ENCODE measurements around the gene P2RX2.

P2RX2 gene

DNA sequence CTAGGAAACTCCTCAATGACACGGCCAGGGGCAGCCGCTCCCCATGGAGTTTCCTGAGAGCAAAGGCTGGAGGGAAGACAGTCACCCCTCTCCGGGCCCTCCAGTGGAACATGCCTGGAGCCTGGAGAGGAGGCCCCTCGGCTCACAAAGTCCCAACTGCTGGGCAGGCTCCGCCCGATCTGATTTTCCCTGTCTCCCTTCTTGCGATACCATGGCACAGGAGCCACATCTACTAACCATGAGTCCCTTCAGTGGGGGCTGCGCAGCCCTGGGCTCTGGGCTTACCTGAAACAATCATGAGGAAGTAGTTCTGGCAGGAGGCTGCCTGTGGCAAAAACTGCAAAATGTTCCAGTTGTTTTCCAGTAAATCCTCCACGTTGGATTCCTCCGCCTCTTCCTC is 15.3 kb downstream of the P2RX2 start:
- in situ Hi-C loops (cut with HindIII; ENCODE audit: low sequenced_read_pairs): no loop called here

DNA sequence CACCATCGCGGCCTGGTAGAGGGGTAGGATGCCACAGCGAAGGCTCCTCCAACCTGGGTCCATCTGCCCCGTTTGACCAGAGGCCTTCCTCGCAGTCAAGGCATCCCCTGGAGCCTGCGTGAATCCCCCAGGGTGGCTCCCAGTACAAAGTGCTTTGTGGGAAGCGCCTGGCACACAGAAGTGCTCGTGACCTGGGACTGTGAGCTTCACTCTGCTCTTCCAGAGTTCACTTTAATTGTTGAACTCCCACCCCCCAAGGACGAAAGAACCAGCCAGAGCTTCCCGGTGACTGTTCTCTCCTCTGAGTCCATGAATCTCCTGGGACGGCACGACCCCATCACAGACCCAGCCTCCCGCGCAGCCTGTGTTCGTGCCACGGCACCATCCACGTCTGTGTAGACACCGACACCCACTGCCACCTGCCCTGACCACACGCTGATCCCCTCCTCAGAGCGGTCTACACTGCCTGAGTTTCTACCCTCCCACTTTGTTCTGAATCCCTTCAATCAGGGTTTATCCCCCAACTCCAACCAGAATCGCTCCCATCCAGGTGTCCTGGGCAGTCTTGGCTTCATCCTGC is 15.9 kb downstream of the P2RX2 start:
- in situ Hi-C loops (cut with HindIII; ENCODE audit: low sequenced_read_pairs): no loop called here

DNA sequence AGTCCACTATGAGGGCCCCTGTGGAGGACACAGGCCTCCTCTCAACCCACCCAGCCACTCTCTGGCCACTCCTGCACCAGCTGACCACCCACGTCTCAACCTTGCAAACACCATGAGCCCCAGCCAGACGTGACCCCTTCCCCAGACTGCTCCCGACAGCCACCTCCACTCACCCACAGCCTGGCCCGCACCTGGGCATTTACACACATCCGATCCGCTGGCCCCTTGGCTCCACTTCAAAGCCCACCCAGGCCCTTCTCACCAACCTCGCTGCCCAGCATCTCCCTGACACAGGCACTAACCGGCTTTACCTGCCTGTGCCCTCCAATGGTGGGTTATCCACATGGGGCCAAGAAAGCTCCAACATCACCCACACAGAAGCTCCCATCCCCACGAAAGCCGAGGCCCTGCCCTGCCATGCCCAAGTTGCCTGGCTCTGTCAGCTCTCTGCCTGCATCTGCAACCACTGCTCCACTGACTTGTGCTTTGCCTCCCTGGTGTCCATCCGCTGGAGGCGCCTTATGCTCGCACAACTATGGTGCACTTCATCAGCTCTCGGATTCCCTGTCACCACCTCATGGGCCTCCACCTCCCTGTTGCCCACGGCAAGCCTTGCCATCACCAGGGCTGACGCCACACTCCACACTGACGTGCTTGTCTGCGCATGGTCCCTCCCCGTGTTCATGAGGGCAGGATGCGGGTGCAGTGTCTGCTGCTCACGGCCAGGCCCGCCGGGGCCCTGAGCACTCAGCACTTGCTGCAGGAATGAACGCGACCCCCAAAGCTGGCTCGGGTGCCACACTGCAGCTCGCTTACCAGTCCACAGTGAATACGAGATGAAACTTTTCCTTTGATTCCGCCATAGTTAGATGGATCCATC is 16.7 kb downstream of the P2RX2 start:
- in situ Hi-C loops (cut with HindIII; ENCODE audit: low sequenced_read_pairs): no loop called here

DNA sequence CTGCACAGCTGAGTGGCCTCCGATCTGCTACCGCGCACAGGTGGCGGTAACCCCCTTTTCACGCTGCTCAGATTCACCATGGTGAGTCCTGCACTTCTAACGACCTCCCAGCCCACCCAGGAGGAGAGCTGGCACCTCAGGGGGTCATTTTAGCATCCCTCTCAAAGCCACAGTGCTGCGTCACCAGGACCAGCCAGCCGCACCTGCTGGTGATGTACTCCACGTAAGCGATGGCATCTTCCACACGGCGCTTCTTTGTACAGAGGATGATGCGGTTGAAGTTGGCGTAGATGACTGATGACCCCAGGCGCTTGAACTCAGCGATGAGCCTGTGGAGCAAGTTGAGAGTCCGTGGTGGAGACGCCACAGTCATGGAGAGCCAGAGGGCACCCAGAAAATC is 19.2 kb downstream of the P2RX2 start:
- in situ Hi-C loops (cut with HindIII; ENCODE audit: low sequenced_read_pairs): no loop called here

DNA sequence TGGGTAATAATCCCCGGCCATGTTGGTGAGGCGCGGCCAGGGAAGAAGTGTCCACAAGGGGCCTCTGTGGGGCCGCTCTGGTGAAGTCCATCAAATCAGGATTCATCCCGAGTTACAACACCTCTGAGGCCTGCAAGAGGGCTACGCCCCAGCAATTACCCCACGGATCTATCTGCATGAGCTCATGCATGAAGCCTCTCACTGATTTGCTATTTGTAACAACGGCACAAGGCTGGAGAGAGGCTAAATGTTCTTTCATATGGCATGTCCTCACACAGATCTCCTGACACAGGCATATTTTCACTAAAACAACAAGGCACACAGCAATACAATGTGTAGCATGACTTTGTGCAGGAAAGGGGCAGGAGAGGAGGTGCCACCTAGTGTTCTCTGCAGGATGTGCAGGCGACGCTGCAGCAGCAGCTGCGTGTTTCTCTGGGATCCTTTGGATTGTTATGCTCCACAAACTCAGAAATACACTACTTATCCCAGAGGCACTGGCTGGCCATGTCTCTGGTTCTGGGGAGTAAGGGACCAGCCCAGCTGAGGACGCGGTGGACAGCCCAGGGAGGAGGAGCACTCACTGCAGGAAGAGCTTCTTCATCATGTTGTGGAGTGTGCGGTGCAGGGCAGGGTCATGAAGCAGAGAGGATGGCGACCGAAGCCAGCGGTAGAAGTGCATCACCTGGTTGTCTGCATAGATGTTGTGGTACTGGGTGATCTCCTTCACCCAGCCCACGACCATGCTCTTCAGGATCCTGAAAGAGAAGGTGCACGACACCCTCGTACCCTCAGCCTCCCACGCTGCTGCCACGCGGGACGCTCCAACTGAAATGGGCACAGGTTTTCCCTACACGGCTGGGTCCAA is 20.2 kb downstream of the P2RX2 start:
- in situ Hi-C loops (cut with HindIII; ENCODE audit: low sequenced_read_pairs): no loop called here

DNA sequence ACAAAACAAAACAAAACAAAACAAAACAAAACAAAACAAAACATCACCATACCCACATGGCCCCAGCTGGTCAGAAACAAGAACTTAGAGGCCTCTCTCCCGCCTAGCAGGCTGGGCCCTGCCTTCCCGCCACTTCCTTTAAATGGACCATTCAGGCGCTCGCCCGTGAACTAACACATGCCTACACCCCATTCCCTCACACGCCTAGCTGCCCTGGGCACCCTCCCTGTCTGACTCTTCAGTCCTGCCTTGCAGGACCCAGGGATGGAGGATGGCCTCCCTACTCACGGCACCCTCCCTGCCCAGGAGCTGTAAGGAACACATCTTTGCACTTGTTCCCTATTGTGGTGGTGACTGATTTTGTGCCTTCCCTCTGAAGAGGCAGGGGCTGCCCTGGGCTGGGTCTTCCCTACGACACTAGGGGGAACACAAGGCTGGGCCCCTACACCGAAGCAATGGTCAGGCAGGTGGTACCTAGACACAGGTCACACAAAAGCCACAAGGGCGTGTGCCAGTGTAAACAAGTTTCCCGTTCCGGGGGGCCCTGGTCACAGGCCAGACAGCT is 21.5 kb downstream of the P2RX2 start:
- in situ Hi-C loops (cut with HindIII; ENCODE audit: low sequenced_read_pairs): no loop called here

DNA sequence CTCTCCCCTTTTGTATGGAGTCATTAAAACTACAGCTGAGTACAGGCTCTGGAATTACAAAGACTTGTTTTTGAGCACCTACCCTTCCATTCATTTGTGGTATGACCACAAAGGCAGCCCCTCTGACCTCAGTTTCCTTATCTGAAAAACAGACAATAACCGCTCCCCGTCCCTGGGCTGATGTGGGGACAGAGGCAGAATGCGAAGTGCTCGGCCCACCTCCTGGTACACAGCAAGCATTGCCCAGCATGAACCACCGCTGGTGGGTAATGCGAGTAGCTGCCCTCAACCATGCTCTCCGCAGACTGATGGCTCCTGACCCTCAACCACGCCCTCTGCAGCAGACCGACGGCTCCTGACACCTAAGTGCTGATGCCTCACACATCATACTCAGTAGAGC is 22.4 kb downstream of the P2RX2 start:
- in situ Hi-C loops (cut with HindIII; ENCODE audit: low sequenced_read_pairs): no loop called here

DNA sequence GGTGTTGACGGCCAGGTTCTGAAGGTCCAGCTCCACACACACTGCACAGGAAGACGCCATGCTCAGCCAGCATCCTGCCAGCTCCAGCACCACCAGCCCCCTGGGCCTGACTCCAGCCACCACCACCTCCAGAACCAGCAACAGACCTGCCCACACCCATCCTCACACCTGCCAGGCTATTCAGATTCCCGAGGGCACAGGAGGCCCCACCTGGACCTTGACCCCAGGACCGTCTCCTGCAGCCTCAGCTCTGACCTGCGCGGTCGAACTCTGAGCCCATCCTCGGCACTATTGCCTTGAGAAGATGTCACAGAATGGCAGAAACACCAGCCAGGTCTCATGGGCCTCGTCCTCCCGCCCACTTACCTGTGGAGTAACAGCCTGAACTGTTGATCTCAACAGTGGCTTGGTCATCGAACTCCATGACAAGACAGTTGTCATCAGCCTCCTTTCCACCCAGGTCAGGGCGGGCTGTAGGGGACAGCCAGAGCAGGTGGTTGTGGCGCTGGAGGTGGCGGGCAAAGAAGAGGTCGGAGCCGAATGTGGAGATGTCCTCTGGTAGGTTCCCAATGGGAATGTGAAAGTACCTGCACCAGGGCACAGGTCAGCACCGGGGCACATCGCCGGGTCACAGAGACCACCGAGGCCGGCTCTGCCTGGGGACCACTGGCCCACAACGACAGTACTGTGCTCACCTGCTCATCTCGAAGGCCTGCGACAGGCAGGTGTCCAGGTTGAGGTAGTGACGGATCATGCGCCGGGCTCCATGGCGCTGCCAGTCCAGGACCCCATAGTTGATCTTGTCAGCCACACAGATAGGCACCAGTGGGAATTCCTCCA is 23.5 kb downstream of the P2RX2 start:
- in situ Hi-C loops (cut with HindIII; ENCODE audit: low sequenced_read_pairs): no loop called here

DNA sequence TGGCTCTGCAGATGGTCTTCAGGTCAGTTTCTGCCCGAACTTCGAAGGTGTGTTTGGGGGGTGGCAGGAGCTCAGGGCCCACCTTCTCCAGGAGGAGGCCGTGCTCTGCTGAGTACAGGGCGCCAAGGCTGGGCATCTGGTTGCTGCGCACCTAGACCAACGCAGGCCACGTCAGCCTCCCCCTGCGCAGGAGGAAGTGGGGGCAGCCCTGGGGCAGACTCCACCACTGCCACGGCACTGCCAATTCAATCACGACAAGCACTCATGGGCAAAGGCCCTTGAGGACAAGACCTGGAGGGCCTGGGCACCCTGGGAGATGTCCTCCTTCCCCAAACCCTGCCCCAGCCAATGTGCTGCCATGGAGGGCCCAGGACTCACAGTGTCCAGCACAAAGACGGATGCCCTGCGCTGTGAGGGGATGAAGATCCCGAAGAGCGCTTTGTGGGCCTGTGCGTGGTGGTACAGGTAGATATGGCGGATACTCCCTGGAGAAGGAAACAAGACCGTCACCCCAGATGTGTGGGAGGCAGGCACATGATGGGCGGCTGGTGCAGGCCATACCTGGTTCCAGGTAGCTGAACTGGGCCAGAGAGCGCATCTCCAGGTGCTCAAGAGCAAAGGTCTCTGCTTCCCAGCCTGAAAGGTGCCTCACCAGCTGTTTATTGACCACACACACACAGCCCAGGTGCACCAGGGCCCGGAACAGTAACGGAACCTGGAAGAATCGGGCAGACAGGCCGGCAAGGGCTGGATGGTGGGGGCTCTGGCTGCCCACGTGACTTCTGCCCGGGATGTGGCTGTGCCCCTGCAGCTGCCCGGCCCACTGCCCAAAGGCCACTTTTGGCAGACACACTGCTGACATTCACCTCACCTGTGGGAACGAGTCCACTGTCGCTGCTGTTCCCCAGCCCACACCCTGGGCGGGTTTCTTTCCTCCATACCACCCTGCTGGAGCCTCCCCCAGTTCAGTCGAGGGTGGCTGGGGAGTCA is 24.6 kb downstream of the P2RX2 start:
- in situ Hi-C loops (cut with HindIII; ENCODE audit: low sequenced_read_pairs): no loop called here

DNA sequence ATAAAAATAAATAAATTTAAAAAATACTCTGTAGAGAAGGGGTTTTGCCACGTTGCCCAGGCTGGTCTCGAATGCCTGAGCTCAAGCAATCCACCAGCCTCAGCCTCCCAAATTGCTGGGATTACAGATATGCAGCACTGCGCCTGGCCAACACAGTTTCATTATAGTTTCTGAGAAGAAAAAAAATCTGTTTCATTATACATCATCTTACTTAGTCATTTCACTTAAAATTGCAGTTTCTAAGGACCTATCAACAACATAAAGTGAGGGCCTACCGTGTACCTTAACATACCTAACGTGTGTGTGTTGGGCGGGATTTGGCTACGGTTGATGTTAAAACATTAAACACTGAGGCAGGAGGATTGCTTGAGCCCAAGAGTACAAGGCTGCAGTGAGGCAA is 28.3 kb downstream of the P2RX2 start:
- in situ Hi-C loops (cut with HindIII; ENCODE audit: low sequenced_read_pairs): no loop called here

DNA sequence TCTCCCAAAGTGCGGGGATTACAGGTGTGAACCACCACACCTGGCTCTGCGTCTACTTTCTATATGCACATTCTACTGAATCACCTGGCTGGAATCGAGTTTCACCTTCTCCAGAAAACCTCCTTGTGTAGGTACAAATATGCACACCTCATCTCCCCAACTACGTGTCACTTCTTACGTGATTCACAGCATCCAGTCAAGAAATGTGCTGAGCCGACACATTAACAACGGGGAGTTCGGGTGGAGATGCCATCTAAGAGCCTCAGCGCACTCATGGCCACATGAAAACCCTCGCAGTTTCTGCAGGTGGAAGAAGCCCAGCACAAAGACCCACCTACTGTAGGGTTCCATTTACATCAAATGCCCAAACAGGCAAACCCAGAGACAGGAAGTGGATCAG is 29.3 kb downstream of the P2RX2 start:
- in situ Hi-C loops (cut with HindIII; ENCODE audit: low sequenced_read_pairs): no loop called here

DNA sequence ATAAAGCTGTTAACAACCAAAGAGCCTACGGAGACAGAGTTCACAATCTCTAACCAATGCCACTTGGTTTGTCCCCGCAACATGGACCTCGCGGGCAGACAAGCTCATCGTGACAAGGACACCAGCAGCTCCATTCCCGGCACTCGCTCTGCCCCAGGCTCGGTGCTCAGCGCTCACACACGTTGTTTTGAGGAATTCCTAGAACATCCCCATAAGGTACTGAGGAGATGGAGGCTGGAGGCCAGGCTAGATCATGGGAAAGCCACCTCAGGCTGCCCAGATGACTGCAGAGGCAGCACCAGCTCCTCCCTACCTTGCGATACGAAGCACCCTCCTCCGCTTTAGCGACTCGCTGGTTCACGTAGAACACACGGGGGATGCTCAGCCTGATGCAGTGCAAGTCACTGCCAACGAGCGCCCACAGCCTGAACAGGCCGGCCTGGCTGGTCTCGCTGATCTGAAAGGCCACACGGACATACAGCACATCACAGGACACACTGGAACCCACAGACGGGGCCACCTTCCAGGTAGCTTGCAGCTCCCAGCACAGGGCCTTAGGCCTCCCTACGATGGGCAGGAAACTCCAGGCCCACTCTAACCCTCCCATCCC is 30.1 kb downstream of the P2RX2 start:
- in situ Hi-C loops (cut with HindIII; ENCODE audit: low sequenced_read_pairs): no loop called here

DNA sequence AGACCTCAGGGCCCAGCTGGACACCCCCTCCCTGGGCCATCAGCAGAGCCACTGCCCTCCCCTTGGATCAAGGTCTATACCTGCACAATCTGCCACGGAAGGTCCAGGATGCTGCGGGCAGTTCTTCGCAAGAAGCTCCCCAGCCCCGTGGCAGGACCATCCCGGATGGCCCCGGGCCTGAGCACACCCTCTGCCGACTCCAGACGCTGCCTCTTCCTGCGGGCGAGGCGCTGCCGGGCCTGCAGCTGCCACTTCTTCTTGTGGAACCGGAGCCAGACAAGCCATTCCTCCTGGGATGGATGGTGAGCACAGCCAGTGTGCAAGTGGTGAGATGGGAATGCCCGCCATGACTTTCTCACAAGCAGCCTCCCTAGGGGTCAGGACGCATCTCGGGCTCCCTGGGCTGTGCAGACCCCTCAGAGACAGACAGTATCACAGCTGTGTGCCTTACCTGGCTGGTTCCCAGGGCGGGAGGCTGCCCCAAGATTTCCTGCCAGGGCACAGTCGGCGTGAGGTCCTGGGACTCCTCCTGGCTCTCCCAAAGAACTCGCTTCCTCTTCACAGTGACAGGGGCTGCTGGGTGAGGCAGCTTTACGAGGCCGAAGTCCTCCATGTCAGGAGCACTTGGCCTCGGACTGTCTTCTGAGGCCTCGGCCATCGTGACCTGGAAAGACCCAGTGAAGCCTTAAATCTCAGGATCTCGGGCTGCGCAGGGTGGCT is 30.8 kb downstream of the P2RX2 start:
- in situ Hi-C loops (cut with HindIII; ENCODE audit: low sequenced_read_pairs): no loop called here

DNA sequence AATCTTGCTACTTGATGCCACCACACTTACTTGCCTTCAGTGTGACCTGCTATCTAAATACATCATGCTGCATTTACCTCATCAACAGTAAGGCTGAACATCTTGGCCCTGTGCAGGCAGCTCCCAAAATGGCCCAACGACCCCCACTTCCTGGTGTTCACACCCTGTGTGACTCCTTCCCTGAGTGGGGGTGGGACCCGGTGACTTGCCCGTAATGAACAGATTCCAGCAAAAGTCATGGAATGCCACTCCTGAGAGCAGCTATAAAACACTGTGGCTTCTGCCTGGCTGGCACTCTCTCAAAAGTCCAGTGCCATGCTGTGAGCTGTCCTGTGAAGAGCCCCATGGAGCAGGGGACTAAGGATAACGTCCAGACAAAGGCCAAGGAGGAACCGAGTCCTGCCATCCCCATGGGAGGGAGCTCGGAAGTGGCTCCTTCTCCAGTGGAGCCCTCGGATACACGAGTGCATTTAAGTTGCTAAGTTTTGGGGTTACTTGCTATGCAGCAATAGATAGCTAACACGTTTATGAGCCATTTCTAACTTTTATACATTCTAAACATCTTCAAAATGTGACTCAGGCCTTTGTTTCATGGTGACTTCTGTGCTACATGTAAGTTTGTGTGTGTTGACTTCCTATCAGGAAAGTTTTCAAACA is 33.0 kb downstream of the P2RX2 start:
- in situ Hi-C loops (cut with HindIII; ENCODE audit: low sequenced_read_pairs): no loop called here

DNA sequence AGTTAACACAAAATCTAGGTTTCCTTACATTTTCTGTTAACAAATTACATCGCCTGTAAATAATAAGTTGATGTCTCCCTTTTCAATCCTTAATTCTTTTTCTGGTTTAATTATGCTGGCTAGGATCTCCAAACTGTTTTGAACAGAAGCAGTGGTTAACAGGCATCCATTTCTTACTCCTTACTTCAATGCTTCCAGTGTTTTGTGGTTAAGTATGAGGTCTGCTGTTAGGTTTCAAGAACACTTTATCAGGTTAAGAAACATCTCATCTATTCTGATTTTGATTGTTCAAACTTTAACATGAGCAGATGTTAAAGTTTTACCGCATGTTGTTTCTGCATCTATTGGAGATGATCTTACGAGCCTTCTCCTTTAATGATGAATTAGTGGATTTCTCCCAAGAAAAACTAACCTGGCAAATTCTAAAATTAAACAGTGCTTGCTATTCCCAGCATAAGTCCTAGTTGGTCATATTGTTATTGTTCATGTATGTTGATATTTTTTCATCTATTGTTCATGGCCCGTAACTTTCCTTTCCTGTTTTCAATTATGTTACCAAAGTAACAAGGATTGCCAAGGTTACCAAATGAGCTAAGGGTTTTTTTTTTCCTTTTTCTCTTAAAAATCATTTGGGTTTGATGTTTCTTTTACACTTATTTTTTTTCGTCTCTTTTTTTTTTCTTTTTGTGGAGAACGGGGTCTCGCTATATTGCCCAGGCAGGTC is 35.2 kb downstream of the P2RX2 start:
- in situ Hi-C loops (cut with HindIII; ENCODE audit: low sequenced_read_pairs): no loop called here

DNA sequence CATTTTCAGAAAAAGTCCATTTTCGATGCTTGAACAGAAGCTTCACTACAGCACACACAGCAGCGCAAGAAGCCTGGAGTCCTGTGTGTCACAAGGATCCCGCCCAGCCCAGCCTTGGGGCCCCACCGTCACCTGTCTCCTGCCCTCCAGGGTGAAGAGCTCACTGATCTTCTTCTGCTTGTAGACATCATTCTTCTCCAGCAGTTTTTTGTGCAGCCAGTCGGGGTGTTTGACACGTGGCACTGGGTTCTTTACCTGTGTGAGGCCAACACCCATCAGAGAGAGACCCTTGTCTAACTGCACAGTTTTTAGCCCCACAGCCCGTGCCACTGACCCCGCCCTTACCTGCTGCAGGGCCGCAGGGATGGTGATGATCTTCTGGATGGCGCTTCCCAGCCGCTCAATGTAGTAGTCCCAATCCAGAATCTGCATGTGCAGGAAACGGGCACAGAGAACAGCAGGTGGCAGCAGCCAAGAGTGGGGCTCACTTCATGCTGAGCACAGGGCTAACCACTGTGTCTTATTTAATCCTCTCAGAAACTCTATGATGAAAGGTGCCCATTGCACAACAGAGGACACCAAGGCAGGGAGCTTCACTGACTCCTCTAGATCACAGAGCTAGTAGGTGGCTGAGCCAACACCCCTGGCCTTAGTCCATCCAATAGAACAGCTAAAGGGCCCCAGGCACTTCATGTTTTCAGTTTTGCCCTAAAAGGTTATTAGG is 38.6 kb downstream of the P2RX2 start:
- in situ Hi-C loops (cut with HindIII; ENCODE audit: low sequenced_read_pairs): no loop called here
